Measurements from ENCODE around the gene ZNF438.

The ZNF438 gene

DNA sequence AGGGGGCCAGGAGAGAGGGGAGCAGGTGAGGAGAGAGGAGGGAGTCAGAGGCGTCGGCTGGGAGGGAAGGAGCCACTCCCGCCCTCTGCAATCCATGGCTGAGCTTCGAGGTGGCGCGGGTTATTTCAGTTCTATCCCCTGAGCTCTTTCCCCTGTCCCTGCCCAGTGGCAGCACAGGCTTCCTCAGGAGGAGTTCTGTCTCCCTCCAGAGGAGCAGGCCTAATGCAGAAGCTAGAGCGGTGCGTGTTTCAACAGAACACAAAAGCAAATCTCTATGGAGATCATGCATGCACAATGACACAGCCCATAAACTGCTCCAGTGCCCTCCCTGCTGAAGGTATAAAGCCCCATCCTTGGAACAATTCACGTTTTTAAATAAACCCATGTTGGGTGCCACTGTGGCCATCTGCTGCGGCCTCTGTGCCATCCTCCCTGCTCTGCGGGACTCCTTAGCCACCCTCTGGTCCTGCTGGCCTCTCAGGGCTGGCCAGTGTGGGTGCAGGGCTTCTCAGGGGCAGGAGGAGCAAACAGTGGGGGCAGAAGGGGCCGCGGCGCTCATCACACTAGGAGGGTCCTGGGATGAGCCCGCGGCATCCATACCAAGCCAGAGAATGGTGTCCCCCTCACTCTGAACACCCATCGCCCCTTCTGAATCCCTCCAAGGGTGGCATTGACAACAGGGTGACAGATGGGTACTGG, 209.5 kb downstream of the ZNF438 start:
- no peak overlapping the region for H3K4me3 Mint-ChIP-seq
- H3K9me3 Mint-ChIP-seq: no peaks in the 10 kb centered on the region
- H3K36me3 Mint-ChIP-seq: peaks cover 2% of the 10 kb centered on the region
- H3K4me1 Mint-ChIP-seq: peaks cover 5% of the 10 kb centered on the region
- no peaks in the 10 kb centered on the region for H3K27me3 Mint-ChIP-seq
- H3K27ac Mint-ChIP-seq: no peak overlapping the region

DNA sequence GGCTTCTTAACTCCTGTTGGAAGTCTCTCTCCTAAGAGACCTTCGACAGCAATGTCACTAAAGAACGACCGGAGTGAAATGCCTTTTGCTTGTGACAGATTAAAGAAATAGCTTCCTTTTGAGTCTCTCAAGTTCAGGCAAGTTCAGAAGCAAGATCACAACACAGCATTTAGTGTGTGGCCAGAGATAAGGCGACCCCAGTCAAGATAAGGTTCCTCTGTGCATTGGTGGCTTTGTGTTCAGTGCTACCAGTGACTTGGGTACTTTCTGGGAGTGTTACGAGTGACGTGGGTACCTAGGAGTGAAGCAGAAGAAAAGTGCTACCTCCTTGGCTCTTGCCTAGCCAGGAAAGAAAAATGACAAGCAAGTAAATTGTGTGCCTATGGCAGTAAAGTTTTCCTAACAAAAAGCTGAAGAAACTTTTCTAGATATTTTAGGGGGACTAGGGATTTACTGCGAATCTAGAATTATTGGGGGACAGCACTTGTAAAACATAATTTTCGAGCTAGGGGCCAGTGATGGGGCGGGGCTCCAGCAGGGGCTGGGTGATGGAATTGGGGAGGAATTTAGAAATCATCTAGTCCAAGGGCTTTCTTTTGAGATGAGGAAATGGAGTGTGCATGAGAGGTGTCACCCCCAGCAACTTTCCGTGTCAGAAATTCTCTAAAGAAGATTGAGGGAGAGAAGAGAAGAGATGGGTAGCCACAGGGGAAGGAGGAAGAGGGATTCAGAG, 210.2 kb downstream of the ZNF438 start:
- Mint-ChIP-seq H3K36me3 (peaks cover 2% of the 10 kb centered on the region), H3K4me3 (no peak overlapping the region), H3K27ac (no peak overlapping the region), H3K4me1 (peaks cover 5% of the 10 kb centered on the region), H3K27me3 (no peaks in the 10 kb centered on the region), H3K9me3 (no peaks in the 10 kb centered on the region)

DNA sequence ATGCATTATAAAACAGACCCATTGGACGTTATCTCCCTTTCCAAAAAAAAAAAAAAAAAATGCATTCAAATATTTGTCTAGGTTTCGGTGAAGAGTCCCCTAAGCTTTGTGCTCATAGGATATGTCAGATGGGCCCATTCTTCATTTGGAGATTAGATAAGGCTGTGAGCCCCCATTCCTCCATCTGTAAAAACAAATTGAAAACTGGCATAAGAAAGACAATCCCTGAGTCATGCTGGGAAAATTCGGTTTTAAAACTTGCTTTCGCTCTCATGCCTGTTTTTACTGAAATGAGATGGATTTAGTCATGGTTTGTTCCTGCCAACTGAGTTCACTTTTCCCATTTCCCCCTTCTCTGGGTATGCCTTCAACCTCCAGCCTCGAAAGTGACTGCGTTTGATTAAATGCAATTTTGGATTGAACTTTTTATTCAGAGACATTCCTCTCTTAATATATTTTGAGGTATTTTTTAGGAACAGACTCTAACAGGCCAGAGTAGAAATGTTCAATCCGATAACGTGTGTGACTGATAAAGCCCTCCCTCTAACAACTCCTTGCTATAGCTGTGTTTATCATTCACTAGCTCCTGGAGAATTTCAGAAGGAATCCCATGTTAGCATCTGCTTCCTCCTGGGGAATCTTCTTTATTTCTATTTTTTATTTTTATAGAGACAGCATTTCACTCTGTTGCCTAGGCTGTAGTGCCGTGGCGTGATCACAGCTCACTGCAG, 211.2 kb downstream of the ZNF438 start:
- H3K27ac Mint-ChIP-seq: no peak overlapping the region
- H3K4me1 Mint-ChIP-seq: peaks cover 5% of the 10 kb centered on the region
- H3K36me3 Mint-ChIP-seq: peaks cover under 1% of the 10 kb centered on the region
- H3K9me3 Mint-ChIP-seq: no peaks in the 10 kb centered on the region
- no peak overlapping the region for H3K4me3 Mint-ChIP-seq
- H3K27me3 Mint-ChIP-seq: no peaks in the 10 kb centered on the region

DNA sequence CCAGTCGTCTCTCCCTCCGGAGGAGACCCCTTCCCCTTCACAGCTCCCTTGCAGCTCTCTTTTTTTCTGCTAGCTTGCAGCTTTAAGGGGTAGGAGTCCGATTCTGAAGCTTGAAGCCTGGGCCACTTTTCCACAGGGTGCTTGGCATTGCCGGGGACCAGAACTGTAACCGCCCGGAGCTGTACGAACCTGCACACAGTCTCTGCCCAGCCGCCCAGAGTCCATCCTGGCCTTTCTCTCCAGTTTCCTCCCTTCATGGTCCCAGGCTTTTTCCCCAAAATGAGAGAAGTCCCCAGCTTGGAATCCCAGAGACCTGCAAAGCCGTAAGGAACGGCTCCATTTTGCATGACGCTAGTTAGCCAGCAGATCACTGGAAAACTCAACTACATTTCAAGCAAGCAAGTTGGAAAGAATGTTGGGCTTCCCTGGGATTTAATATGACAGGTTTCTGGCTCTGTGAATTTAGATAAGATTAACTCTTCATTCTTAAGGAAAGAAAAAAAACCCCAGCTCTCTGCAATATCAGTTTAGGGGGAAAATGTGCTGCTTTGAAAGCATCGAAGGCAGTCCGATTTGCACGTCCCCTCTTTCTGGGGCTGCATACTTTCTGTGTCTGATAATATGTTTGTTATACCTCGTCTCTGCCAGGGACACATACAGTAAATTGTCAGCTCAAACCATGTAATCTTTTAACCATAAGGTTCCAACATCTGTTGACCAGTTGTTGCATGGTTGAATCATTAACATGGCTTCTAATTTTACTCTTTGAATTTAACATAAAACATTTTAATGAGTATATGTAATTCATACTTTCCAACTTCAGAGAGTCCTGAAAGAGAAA, 212.1 kb downstream of the ZNF438 start:
- H3K9me3 Mint-ChIP-seq: no peaks in the 10 kb centered on the region
- no peaks in the 10 kb centered on the region for H3K36me3 Mint-ChIP-seq
- no peak overlapping the region for H3K27ac Mint-ChIP-seq
- no peaks in the 10 kb centered on the region for H3K27me3 Mint-ChIP-seq
- H3K4me1 Mint-ChIP-seq: peaks cover 5% of the 10 kb centered on the region
- no peak overlapping the region for H3K4me3 Mint-ChIP-seq

DNA sequence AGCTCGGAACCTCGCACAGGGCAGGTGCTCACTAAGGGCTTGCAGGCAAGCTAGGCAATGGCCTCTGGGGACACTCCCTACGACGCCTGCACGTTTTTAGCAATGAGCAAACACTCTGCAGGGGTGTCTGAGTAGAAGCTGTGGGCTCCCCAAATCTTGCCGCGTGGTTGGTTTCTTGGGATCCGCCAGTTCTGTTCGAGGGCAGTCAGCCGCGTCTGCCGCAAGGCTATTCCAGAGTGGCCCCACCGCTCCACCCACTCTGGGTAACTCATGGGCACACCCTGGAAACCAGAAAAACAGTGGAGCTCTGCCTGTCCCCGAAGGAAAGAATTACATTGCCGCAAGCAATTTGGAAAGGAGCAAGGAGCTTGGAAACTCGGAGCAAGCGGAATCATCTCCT, 212.8 kb downstream of the ZNF438 start:
- no peaks in the 10 kb centered on the region for H3K27me3 Mint-ChIP-seq
- H3K36me3 Mint-ChIP-seq: no peaks in the 10 kb centered on the region
- no peak overlapping the region for H3K4me3 Mint-ChIP-seq
- no peaks in the 10 kb centered on the region for H3K9me3 Mint-ChIP-seq
- peaks cover 11% of the 10 kb centered on the region for H3K4me1 Mint-ChIP-seq
- no peak overlapping the region for H3K27ac Mint-ChIP-seq

DNA sequence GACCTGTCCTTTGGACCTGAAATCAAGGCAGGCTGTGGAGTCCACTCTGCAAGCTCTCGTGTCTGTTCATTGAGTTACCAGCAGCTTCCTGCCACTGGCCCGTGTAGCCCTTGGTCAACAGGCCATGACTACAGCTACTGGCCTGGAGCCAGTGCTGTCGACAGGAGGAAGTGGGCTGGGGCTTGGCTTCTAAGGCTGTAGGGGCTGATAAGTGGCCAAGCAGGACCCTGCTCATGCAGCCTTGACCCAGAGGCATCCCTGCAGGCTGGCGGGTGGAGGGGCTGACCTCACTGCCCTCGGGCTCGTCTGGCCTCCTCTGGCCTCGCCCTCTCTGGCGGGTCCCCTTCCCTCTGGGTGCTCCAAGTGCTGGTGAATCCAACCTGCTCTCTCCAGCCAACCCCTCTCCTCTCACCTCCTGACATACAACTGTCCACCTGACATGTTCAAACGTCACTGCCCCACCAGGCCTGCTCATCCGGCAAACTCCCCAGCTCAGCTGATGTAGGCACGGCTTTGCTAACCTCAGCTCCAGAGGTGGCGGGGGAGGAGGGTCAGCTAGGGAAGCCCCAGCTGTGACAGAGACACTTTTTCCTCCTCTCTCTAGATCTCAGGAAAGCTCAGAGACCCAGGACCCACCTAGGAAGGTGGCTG, 213.5 kb downstream of the ZNF438 start:
- H3K36me3 Mint-ChIP-seq: no peaks in the 10 kb centered on the region
- H3K9me3 Mint-ChIP-seq: no peaks in the 10 kb centered on the region
- H3K4me1 Mint-ChIP-seq: peaks cover 17% of the 10 kb centered on the region

DNA sequence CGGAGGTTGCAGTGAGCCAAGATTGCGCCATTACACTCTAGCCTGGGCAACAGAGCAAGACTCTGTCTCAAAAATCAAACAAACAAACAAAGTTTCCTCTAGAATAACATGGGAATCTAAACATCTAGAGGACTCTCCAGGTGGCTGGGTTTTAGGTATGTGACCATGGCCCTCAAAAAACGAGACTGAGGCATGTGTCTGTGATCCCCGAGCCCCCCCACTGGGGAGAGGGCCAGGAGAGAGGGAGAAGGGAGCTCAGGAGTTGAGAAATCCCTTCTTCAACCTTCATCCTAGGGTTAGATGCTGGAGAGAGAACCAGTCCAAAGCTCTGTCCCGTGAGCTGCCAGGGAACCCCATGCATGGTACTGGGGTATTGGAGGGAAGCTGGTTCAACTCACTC, 214.1 kb downstream of the ZNF438 start:
- peaks cover 23% of the 10 kb centered on the region for H3K4me1 Mint-ChIP-seq
- H3K4me3 Mint-ChIP-seq: no peak overlapping the region
- H3K27ac Mint-ChIP-seq: no peak overlapping the region
- no peaks in the 10 kb centered on the region for H3K9me3 Mint-ChIP-seq
- H3K27me3 Mint-ChIP-seq: no peaks in the 10 kb centered on the region
- H3K36me3 Mint-ChIP-seq: no peaks in the 10 kb centered on the region

More for the DNA sequence above, 213.5 kb downstream of the ZNF438 start:
- Mint-ChIP-seq H3K27me3 (no peaks in the 10 kb centered on the region), H3K27ac (no peak overlapping the region), H3K4me3 (no peak overlapping the region)

GRCh38 chr10:30816820-30817171, 214.9 kb downstream of the ZNF438 start:
- no peaks in the 10 kb centered on the region for H3K36me3 Mint-ChIP-seq

GRCh38 chr10:30816159-30816819, 215.4 kb downstream of the ZNF438 start:
- H3K4me3 Mint-ChIP-seq: no peak overlapping the region
- H3K27ac Mint-ChIP-seq: no peak overlapping the region
- no peaks in the 10 kb centered on the region for H3K9me3 Mint-ChIP-seq
- no peaks in the 10 kb centered on the region for H3K27me3 Mint-ChIP-seq
- H3K4me1 Mint-ChIP-seq: peaks cover 35% of the 10 kb centered on the region
- H3K36me3 Mint-ChIP-seq: no peaks in the 10 kb centered on the region

More at GRCh38 chr10:30816820-30817171, 214.9 kb downstream of the ZNF438 start:
- H3K27me3 Mint-ChIP-seq: no peaks in the 10 kb centered on the region
- no peak overlapping the region for H3K27ac Mint-ChIP-seq
- no peak overlapping the region for H3K4me3 Mint-ChIP-seq
- H3K4me1 Mint-ChIP-seq: peaks cover 30% of the 10 kb centered on the region
- no peaks in the 10 kb centered on the region for H3K9me3 Mint-ChIP-seq

GRCh38 chr10:30813872-30814481, 217.7 kb downstream of the ZNF438 start:
- Mint-ChIP-seq H3K9me3 (no peaks in the 10 kb centered on the region), H3K27ac (no peak overlapping the region)

DNA sequence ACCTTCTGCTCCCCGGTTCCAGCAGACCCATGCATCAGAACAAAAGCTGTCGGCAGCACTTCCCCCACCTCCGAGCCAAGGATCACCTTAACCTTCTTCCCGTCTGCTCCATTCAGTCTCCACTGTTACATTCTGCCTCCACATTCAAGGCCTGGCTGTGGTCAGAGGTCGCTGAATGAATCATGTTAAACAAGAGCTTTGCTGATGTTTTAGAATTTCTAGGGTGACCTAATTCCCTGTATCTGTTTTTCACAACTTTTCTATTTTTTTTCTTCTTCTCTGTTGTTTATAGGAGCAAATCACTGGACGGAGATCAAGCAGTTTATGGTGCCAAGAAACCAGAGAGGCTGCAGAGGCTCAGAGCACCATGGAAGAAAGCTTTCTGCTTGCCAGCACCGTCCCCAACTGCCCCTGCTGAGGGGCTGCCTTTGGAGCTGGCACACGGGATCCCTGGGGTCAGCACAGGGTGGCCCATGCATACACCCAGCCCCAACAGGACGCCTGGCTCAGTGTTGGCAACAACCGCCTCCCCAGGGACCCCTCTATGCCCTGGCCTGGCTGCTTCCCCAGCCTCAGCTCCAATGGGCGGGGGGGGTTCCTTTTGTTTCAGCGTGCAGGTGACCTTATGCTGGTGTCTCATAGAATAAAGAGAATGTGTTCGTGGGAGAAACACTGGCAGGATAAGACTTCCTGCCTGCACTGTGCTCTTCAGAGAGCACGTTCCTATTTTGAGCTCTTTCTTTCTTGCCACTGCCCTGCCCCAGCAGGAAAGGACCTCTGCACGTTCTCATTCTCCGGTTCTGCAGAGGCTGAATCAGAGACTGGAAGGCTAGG, 219.4 kb downstream of the ZNF438 start:
- Mint-ChIP-seq H3K9me3 (no peaks in the 10 kb centered on the region), H3K27me3 (no peaks in the 10 kb centered on the region), H3K4me3 (peak overlapping the region; percentile 31), H3K4me1 (peaks cover 31% of the 10 kb centered on the region), H3K27ac (peak overlapping the region; percentile 6), H3K36me3 (no peaks in the 10 kb centered on the region)

More at GRCh38 chr10:30813872-30814481, 217.7 kb downstream of the ZNF438 start:
- Mint-ChIP-seq H3K4me1 (peaks cover 31% of the 10 kb centered on the region), H3K36me3 (no peaks in the 10 kb centered on the region), H3K4me3 (no peak overlapping the region), H3K27me3 (no peaks in the 10 kb centered on the region)

DNA sequence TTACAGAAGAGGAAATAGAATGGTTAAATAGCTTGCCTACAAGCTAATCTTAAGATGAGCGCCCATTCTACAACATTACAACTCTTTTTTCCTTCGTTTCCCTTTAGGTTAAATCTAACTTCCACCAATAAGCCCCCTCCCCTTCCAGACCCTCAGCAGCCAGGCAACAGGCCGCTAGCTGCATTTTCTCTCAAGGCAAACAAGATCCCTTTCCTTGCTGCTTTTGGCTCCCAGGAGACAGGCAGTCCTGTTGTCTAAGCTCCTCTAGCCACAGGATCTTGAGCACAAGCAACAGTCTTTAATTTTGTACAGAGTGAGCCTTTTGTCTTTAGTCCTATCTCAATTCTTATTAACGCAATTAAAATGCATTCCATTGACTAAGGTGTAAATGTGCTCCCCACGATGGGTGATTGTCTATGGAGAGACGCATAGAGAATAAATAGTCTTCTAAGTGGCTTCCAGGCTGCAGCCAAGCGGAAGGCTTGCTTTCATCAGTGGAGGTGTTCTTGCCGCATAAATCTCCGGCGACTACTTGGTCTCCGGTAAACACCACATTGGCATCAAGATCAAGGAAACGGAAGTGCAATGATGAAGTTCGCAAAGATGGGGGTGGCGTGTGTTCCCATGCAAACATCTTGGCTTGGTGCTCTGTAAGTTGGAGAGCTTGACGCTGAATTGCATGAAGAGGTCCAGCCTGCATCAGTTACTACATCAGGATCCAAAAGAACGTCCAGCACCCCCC, 220.2 kb downstream of the ZNF438 start:
- peak overlapping the region; percentile 31 for H3K4me3 Mint-ChIP-seq
- peaks cover 31% of the 10 kb centered on the region for H3K4me1 Mint-ChIP-seq
- no peak overlapping the region for H3K27ac Mint-ChIP-seq
- H3K27me3 Mint-ChIP-seq: no peaks in the 10 kb centered on the region
- H3K9me3 Mint-ChIP-seq: no peaks in the 10 kb centered on the region
- H3K36me3 Mint-ChIP-seq: no peaks in the 10 kb centered on the region

DNA sequence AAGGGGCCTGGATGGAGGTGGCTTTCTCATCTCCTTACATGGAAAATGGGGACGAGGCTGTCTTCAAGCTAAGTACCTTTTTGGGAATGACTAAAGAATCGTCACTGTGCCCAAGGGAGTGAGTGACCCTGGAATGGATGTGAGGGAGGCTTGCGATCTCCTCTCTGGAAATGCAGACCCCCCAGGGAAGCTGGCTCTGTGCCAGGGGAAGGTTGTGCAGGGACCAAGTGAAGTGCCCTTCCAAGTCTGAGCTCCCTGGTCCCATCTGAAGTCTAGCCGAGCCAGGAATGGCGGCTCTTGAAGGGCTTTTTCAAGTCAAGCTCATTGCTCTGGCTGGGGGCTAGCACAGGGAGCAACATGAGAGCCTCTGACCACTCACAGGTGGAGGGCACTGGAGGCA, 221.2 kb downstream of the ZNF438 start:
- peaks cover 31% of the 10 kb centered on the region for H3K4me1 Mint-ChIP-seq
- no peak overlapping the region for H3K27ac Mint-ChIP-seq
- H3K4me3 Mint-ChIP-seq: no peak overlapping the region
- H3K27me3 Mint-ChIP-seq: no peaks in the 10 kb centered on the region
- no peaks in the 10 kb centered on the region for H3K36me3 Mint-ChIP-seq
- H3K9me3 Mint-ChIP-seq: no peaks in the 10 kb centered on the region
